Measurements from ENCODE around the gene CAD.

CAD gene

DNA sequence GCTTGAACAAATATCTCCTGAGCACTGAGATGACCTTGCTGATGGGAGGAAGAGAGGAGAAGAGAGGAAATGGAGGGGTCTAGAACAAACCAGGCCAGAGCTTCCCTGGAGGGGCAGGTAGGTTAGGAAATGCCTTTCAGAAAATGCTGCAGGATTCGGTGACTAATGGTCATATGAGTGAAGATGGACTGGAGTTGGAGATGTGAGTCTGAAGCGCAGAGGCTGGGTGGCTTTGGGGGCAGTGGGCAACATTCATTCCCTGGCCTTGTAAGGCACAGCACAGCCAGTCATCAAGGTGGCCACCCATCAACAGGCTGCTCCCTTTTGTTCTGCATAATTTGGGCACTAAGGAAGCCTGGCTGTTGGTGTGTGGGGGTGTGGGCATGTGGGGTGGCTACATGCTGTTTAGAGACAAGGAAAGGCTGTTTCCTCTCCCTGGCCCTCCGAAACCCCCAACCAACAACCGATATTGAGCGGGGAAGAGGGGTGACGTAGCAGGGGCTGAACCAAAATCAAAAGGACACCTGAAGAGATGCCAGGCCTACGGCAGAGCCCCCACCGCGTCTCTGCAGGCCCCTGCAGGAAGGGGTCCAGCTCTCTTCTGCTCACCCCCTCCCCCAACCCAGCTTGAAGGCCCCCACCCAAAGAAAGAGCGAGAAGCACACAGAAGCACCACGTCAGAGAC, 44.2 kb downstream of the CAD start:
- H4K20me1 ChIP-seq (ENCODE audit: insufficient read depth), result no peaks in the 10 kb centered on the region
- H3K4me3 ChIP-seq (IDR thresholded peaks at IDR 0.05; ENCODE audit: insufficient read depth, low read depth, low read length), result no peak overlapping the region
- TF ChIP-seq, protein P1, sequence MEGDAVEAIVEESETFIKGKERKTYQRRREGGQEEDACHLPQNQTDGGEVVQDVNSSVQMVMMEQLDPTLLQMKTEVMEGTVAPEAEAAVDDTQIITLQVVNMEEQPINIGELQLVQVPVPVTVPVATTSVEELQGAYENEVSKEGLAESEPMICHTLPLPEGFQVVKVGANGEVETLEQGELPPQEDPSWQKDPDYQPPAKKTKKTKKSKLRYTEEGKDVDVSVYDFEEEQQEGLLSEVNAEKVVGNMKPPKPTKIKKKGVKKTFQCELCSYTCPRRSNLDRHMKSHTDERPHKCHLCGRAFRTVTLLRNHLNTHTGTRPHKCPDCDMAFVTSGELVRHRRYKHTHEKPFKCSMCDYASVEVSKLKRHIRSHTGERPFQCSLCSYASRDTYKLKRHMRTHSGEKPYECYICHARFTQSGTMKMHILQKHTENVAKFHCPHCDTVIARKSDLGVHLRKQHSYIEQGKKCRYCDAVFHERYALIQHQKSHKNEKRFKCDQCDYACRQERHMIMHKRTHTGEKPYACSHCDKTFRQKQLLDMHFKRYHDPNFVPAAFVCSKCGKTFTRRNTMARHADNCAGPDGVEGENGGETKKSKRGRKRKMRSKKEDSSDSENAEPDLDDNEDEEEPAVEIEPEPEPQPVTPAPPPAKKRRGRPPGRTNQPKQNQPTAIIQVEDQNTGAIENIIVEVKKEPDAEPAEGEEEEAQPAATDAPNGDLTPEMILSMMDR (conservative IDR thresholded peaks at IDR 0.05; ENCODE audit: low read depth, low read length), result no peak
- no peak overlapping the region for H3K4me2 ChIP-seq
- H3K27me3 ChIP-seq (ENCODE audit: insufficient read depth, low read depth), result peaks cover 68% of the 10 kb centered on the region
- no peak overlapping the region for H3K9ac ChIP-seq
- H3K27ac ChIP-seq, result no peak overlapping the region
- H3K36me3 ChIP-seq (ENCODE audit: insufficient read depth), result no peaks in the 10 kb centered on the region
- H3K4me1 ChIP-seq (ENCODE audit: low read depth, poor library complexity, severe bottlenecking), result peaks cover 13% of the 10 kb centered on the region
- no peak overlapping the region for H2AFZ ChIP-seq (ENCODE audit: low read depth)
- no peaks in the 10 kb centered on the region for H3K79me2 ChIP-seq (ENCODE audit: insufficient read depth, low read depth)

DNA sequence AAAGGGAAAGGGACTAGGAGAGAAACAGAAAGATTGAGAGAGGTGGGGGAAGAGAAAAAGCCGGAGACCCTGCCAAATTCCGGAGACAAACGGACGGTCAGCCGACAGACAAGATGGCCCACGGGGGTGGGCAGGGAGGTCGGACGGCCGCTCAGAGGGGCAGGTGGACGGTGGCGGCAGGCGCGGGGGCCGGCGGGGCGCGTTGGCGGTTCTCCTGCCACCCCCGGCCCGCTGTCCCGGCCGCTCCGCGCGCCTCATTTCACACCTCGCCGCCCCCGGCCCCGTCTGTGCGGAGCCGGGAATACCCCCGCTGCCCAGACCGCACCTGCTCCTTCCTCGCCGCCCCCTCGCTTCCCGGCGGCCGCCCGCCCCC, 44.7 kb downstream of the CAD start:
- H2AFZ ChIP-seq (ENCODE audit: low read depth), result no peak overlapping the region
- no peak overlapping the region for H3K27ac ChIP-seq
- peaks cover 63% of the 10 kb centered on the region for H3K27me3 ChIP-seq (ENCODE audit: insufficient read depth, low read depth)
- H3K4me2 ChIP-seq, result no peak overlapping the region
- no peaks in the 10 kb centered on the region for H4K20me1 ChIP-seq (ENCODE audit: insufficient read depth)
- H3K79me2 ChIP-seq (ENCODE audit: insufficient read depth, low read depth), result no peaks in the 10 kb centered on the region
- H3K9ac ChIP-seq, result no peak overlapping the region
- H3K36me3 ChIP-seq (ENCODE audit: insufficient read depth), result no peaks in the 10 kb centered on the region
- no peak overlapping the region for H3K4me3 ChIP-seq (IDR thresholded peaks at IDR 0.05; ENCODE audit: insufficient read depth, low read depth, low read length)
- H3K4me1 ChIP-seq (ENCODE audit: low read depth, poor library complexity, severe bottlenecking), result peaks cover 13% of the 10 kb centered on the region
- TF ChIP-seq, protein P1 (conservative IDR thresholded peaks at IDR 0.05; ENCODE audit: low read depth, low read length), result no peak

DNA sequence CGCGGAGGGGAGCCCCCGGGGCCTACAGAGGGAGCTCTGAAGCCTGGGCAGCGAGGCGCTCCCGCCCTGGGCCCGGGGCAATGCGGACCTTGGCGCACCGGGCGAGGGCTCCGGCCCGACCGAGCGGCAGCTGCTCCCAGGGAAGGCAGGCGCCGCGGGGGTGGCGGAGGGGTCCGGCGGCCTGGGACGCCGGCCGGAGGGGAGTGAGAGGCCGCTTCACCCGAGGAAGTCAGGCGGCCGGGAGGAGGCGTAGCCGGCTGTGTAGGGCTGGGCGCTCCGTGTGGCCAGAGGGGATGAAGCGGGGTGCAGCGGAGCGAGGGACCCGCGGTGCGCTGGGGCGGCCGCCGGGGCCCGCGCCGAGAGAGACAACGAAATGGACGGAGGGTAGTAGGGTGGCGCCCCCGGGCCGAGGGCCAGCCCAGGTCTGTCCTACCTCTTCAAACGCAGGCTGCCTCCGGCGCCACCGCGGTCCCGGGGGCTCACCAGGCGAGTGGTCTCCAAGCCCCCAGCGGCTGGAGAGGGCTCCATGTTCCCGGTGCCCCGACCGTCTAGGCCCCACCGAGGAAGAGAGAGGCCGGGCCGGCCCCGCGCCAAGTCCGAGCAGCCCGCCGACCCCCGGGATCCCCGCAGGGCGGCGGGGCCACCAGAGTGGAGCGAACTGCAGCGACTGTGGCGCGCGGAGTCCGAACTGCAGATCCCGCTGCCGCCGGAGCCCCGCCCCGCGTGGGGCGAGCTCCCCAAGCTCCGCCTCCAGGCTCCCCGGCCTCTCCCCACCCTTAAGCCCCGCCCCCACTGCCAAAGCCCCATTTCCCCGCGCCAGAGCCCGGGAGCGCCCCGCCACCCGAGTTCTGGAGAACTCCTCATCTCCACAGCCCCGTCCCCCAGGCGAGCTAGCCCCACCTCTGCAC, 45.5 kb downstream of the CAD start, which contains the start of gene SLC30A3:
Gene SLC30A3 (minus strand): TSS at position 669 of the 908 bp plus-strand sequence. CDS start 141 bp downstream, at position 528.
- Histone ChIP-seq H3K79me2 (ENCODE audit: insufficient read depth, low read depth) (no peaks in the 10 kb centered on the region), H3K27ac (no peak within 1 kb of the TSS), H3K27me3 (ENCODE audit: insufficient read depth, low read depth) (peaks cover 60% of the 10 kb centered on the region), H3K4me3 (IDR thresholded peaks at IDR 0.05; ENCODE audit: insufficient read depth, low read depth, low read length) (peak within 1 kb of the TSS; percentile 1), H3K4me2 (peak within 1 kb of the TSS; percentile 84), H3K4me1 (ENCODE audit: low read depth, poor library complexity, severe bottlenecking) (peaks cover 13% of the 10 kb centered on the region), H3K36me3 (ENCODE audit: insufficient read depth) (no peaks in the 10 kb centered on the region), H3K9ac (no peak within 1 kb of the TSS), H4K20me1 (ENCODE audit: insufficient read depth) (no peaks in the 10 kb centered on the region), H2AFZ (ENCODE audit: low read depth) (peak within 1 kb of the TSS; percentile 97)
- TF ChIP-seq, protein P1 (conservative IDR thresholded peaks at IDR 0.05; ENCODE audit: low read depth, low read length), result no peak

DNA sequence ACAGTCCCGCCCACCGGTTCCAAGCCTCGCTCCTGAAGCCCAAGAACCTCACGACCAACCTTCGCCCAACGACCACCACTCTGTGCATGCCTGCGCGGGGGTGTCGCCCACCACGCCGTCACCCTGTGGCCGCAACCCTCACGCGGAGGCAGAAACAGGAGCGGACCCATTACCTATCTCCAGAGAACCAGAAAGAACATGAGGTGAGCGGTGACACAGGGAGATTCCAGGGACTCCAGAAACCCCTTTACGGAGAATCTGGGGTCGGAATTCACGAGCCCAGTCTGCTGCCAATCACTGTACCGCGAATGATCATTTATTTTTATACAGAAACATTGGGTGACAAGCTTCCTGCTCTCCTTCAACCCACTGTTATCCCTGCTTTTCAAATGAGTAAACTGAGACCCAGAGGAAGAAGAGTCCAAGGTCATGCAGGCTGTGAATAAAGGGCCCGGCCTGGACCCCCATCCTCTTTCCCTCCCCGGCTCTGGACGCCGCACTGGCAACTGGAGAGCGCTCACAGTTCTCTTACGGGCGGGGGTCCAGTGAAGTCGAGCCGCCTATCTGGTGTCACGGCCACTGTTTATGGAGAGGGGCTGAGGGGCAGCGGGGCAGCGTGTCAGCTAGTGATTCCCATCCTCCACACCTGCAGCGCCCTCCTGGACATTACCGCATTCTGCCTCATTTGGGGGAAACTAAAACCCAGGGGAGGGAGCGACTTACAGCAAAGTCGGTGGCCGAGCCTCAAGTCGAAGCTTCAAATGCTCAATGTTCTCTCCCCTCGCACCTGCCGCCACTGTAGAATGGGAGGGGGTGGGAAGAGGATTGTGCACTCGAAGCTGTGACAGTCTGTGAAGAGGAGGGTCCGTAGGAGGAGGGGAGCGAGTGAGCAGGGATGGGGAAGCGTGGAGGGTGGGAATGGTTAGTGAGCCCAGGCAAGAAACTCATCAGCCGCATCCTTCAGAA, 46.4 kb downstream of the CAD start:
- H3K4me2 ChIP-seq, result peak overlapping the region; percentile 84
- peaks cover 13% of the 10 kb centered on the region for H3K4me1 ChIP-seq (ENCODE audit: low read depth, poor library complexity, severe bottlenecking)
- TF ChIP-seq, protein P1 (conservative IDR thresholded peaks at IDR 0.05; ENCODE audit: low read depth, low read length), result no peak
- no peak overlapping the region for H3K27ac ChIP-seq
- no peaks in the 10 kb centered on the region for H3K36me3 ChIP-seq (ENCODE audit: insufficient read depth)
- peak overlapping the region; percentile 97; the same call in 1 of the 2 replicates for H2AFZ ChIP-seq (ENCODE audit: low read depth)
- no peak overlapping the region for H3K9ac ChIP-seq
- H4K20me1 ChIP-seq (ENCODE audit: insufficient read depth), result no peaks in the 10 kb centered on the region
- H3K27me3 ChIP-seq (ENCODE audit: insufficient read depth, low read depth), result peaks cover 59% of the 10 kb centered on the region
- H3K79me2 ChIP-seq (ENCODE audit: insufficient read depth, low read depth), result no peaks in the 10 kb centered on the region
- H3K4me3 ChIP-seq (IDR thresholded peaks at IDR 0.05; ENCODE audit: insufficient read depth, low read depth, low read length), result peak overlapping the region; percentile 18

All from KMS-11 (cell line).